ENCODE results near the gene CDKAL1. TPM values are rescaled to one million over a fixed set of nuclear protein-coding genes. Genes with fewer than 3 reads are reported as not detected.

CDKAL1 gene
- total and polyA plus RNA-seq, 2 of the 8 experiments (the other 6 are each of a cell fraction or from before 2014, with no cell fraction given) = 8.4 to 24.6 TPM

DNA sequence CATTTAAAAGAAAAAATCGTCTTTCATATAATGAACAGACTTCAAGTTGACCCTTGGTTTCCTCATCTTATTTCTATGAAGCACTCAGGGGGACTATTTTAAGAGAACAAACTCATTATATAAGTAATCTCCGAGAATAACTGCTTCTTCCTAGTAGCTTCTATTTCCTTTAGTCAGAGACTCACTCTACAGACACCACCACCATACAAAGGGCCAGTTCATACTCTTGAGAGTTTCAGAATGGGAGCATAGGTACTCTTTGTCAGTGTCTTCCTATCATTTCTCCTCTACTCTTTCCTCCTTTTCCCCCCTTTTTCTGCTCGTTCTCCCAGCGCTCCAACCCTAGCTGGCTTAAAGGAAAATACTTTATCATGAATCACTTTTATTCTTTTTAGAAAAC, 104.9 kb downstream of the CDKAL1 start:
- Histone ChIP-seq H4K8ac (ENCODE audit: extremely low read depth, insufficient read depth, low read length) (no peak overlapping the region), H4K20me1 (replicated peaks in 1 of 2; ENCODE audit: control insufficient read depth in 1 of 2, insufficient read depth in 2 of 2, low read length in 2 of 2) (no peaks in the 10 kb centered on the region), H2BK120ac (replicated peaks; ENCODE audit: low read depth, low read length) (no peak overlapping the region), H2BK20ac (ENCODE audit: low read length) (no peak overlapping the region), H2AK5ac (ENCODE audit: low read depth, low read length) (no peak overlapping the region), H3K4me3 (ENCODE audit: extremely low read depth in 1 of 4, insufficient read depth in 2 of 4, low read depth in 3 of 4, low read length in 4 of 4) (no peak overlapping the region), H3K4ac (replicated peaks; ENCODE audit: insufficient read length, low read depth, low read length) (no peak overlapping the region), H3K23me2 (ENCODE audit: low read depth, low read length) (no peaks in the 10 kb centered on the region), H3K27me3 (replicated peaks in 1 of 4; ENCODE audit: control insufficient read depth in 3 of 4, extremely low read depth in 1 of 4, insufficient read depth in 3 of 4, low read length in 3 of 4) (no peaks in the 10 kb centered on the region), H3K23ac (ENCODE audit: insufficient read length) (no peak overlapping the region), H2BK5ac (ENCODE audit: low read depth, low read length) (no peak overlapping the region), H3K14ac (ENCODE audit: insufficient read length) (no peak overlapping the region), H3K9me3 (ENCODE audit: insufficient read depth in 2 of 2, low read depth in 1 of 2, low read length in 1 of 2) (no peaks in the 10 kb centered on the region), H3K36me3 (ENCODE audit: control insufficient read depth in 2 of 4, insufficient read depth in 4 of 4, low read length in 3 of 4) (no peaks in the 10 kb centered on the region), H3K18ac (ENCODE audit: extremely low read depth, low read length) (no peak overlapping the region), H3K4me2 (ENCODE audit: insufficient read depth in 1 of 2, low read depth in 2 of 2, low read length in 2 of 2) (no peak overlapping the region), H3K4me1 (replicated peaks in 1 of 4; ENCODE audit: control insufficient read depth in 3 of 4, insufficient read depth in 4 of 4, low read length in 3 of 4) (peaks cover 0 to 6% (median 2%) of the 10 kb centered on the region in 4 experiments; a peak in 2 of 7 replicates), H4K5ac (ENCODE audit: insufficient read length, low read depth, low read length) (no peak overlapping the region), H4K91ac (replicated peaks; ENCODE audit: insufficient read length, low read length) (no peak overlapping the region), H2BK15ac (ENCODE audit: low read length) (no peak overlapping the region), H3K56ac (replicated peaks; ENCODE audit: insufficient read length, low read depth, low read length) (no peak overlapping the region), H3K79me2 (ENCODE audit: control insufficient read depth in 1 of 2, insufficient read depth in 2 of 2, low read length in 2 of 2) (peaks cover 0 to 4% of the 10 kb centered on the region in 2 experiments; a peak in 1 of 4 replicates), H2AFZ (ENCODE audit: low read length) (no peak overlapping the region), H3K9ac (replicated peaks in 1 of 4; ENCODE audit: extremely low read depth in 1 of 4, low read depth in 3 of 4, low read length in 3 of 4) (no peak overlapping the region), H3K79me1 (ENCODE audit: low read depth, low read length) (peaks cover 2% of the 10 kb centered on the region; the same call in 1 of the 2 replicates), H2BK12ac (ENCODE audit: low read depth, low read length) (no peak overlapping the region), H3K27ac (ENCODE audit: low read depth, low read length) (no peak overlapping the region)
- WGBS, 2 experiments (ENCODE audit: extremely low coverage in 1 of 2, insufficient coverage in 1 of 2, insufficient read length in 1 of 2, insufficient replicate concordance in 2 of 2, low coverage in 1 of 2, low lambda C conversion rate in 2 of 2, missing lambda C conversion rate in 1 of 2) = 87% methylated on average over 4 of the region's 4 CpGs; no CpG with 5 or more reads in 1 of the 2 experiments
- ChIA-PET POLR2A (ENCODE audit: partially characterized antibody) (no interaction called here), CTCF (ENCODE audit: partially characterized antibody) (interaction anchor here (0.6 kb wide), 1 partner anchor 178 kb away, joined by 3 read pairs; no protein-coding TSS in a partner anchor)
- no peak for FAIRE-seq
- DNase-seq (ENCODE audit: low read depth in 1 of 2, low spot score in 2 of 2) = no peak
- TF ChIP-seq, protein P1, sequence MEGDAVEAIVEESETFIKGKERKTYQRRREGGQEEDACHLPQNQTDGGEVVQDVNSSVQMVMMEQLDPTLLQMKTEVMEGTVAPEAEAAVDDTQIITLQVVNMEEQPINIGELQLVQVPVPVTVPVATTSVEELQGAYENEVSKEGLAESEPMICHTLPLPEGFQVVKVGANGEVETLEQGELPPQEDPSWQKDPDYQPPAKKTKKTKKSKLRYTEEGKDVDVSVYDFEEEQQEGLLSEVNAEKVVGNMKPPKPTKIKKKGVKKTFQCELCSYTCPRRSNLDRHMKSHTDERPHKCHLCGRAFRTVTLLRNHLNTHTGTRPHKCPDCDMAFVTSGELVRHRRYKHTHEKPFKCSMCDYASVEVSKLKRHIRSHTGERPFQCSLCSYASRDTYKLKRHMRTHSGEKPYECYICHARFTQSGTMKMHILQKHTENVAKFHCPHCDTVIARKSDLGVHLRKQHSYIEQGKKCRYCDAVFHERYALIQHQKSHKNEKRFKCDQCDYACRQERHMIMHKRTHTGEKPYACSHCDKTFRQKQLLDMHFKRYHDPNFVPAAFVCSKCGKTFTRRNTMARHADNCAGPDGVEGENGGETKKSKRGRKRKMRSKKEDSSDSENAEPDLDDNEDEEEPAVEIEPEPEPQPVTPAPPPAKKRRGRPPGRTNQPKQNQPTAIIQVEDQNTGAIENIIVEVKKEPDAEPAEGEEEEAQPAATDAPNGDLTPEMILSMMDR (IDR thresholded peaks at IDR 0.05; ENCODE audit: control extremely low read depth in 1 of 3, insufficient read depth in 1 of 3, low read depth in 1 of 3, low read length in 3 of 3) = no peak
- TF ChIP-seq BRCA1 (IDR thresholded peaks at IDR 0.05; ENCODE audit: low read depth, low read length) = no peak
- TF ChIP-seq RNF2 (IDR thresholded peaks at IDR 0.05; ENCODE audit: borderline replicate concordance, low read depth, low read length, missing control alignments, poor library complexity, severe bottlenecking) = no peak
- no peak for TF ChIP-seq KDM5A (IDR thresholded peaks at IDR 0.05; ENCODE audit: low read length)
- TF ChIP-seq CBX5 (IDR thresholded peaks at IDR 0.05; ENCODE audit: low read depth, low read length) = no peak
- no peak for TF ChIP-seq PHF8 (conservative IDR thresholded peaks at IDR 0.05; ENCODE audit: low read depth, low read length)

All from H1 (cell line).